ENCODE data around the gene TMPRSS6.
A peak's percentile ranks its signal among the peaks of the same experiment; 100 is the strongest.

The TMPRSS6 gene

GRCh38 chr22:37048133-37048532, 61.4 kb downstream of the TMPRSS6 start:
- DNase-seq: no peak

GRCh38 chr22:37047006-37047405, 62.5 kb downstream of the TMPRSS6 start:
- DNase-seq: no peak

- DNase-seq: peak in 1 of 2 experiments; percentile 17
Observed at GRCh38 chr22:37046589-37046988, 62.9 kb downstream of the TMPRSS6 start.

GRCh38 chr22:37045958-37046357, 63.6 kb downstream of the TMPRSS6 start:
- no peak for DNase-seq

- no peak for DNase-seq
Observed at GRCh38 chr22:37044634-37045625, 64.6 kb downstream of the TMPRSS6 start.

- peak; percentile 54 to 75 for DNase-seq
Observed at GRCh38 chr22:37043828-37044538, 65.5 kb downstream of the TMPRSS6 start.

- no peak for DNase-seq
Observed at GRCh38 chr22:37043209-37043827, 66.2 kb downstream of the TMPRSS6 start.

GRCh38 chr22:37039466-37039865, 70.0 kb downstream of the TMPRSS6 start:
- DNase-seq: no peak

GRCh38 chr22:37037669-37038068, 71.8 kb downstream of the TMPRSS6 start:
- DNase-seq: no peak

GRCh38 chr22:37036655-37037377, 72.7 kb downstream of the TMPRSS6 start:
- no peak for DNase-seq

GRCh38 chr22:37033605-37034430, 75.7 kb downstream of the TMPRSS6 start:
- no peak for DNase-seq

GRCh38 chr22:37032535-37033460, 76.7 kb downstream of the TMPRSS6 start:
- DNase-seq: no peak

- DNase-seq: no peak
Observed at GRCh38 chr22:37032134-37032534, 77.4 kb downstream of the TMPRSS6 start.

- DNase-seq: no peak
Observed at GRCh38 chr22:37030560-37031281, 78.8 kb downstream of the TMPRSS6 start.

GRCh38 chr22:37028692-37029674, 80.5 kb downstream of the TMPRSS6 start:
- DNase-seq: no peak

GRCh38 chr22:37027556-37027955, 82.0 kb downstream of the TMPRSS6 start:
- no peak for DNase-seq

- DNase-seq: no peak
Observed at GRCh38 chr22:37026325-37026724, 83.2 kb downstream of the TMPRSS6 start.

GRCh38 chr22:37025500-37026070, 83.9 kb downstream of the TMPRSS6 start:
- no peak for DNase-seq
